DOHH2 (cell line): ENCODE results near the gene HTR1D.

ENCODE experiments used
- CTCF ChIP-seq: fragments of 200-600 bp; sonication (generic); IDR thresholded peaks from one replicate; pipeline ENCODE4 v1.5.1; 2014; ENCODE audit warnings: antibody characterized with exemption, mild to moderate bottlenecking, low read depth, low read length; ENCODE audit not compliant: poor library complexity, severe bottlenecking
- EZH2phosphoT487 ChIP-seq: fragments of 200-600 bp; sonication (generic); IDR thresholded peaks from 2 replicates; pipeline ENCODE4 v1.6.1; 2017; ENCODE audit warnings: borderline replicate concordance, mild to moderate bottlenecking, antibody characterized with exemption, low read length, moderate library complexity, mixed read lengths

GRCh38 chr1:23169727-23170335 is 47.5 kb downstream of the HTR1D start:
- TF ChIP-seq CTCF (no peak), EZH2phosphoT487 (no peak)
